Measurements from ENCODE around the gene PIGU. TPM values are rescaled to one million over a fixed set of nuclear protein-coding genes. Genes with fewer than 3 reads are reported as not detected.

Gene PIGU
- total and polyA plus RNA-seq, 9 of the 15 experiments (the other 6 are each of a cell fraction or from before 2014, with no cell fraction given): 6.5 to 100 (median 28.1) TPM

- TF ChIP-seq ZNF318 (IDR thresholded peaks at IDR 0.05; ENCODE audit: borderline replicate concordance in 1 of 2, low read depth in 1 of 2): no peak
- no peak for TF ChIP-seq SMAD3 (CRISPR knock-in tag; conservative IDR thresholded peaks at IDR 0.05)
- TF ChIP-seq ZNF668 (CRISPR knock-in tag; IDR thresholded peaks at IDR 0.05): no peak
- no peak for TF ChIP-seq KLF13 (tag; IDR thresholded peaks at IDR 0.05; ENCODE audit: borderline replicate concordance, low read depth)
- TF ChIP-seq SRSF9 (IDR thresholded peaks at IDR 0.05; ENCODE audit: borderline replicate concordance, low read depth, low read length): no peak
Measured at GRCh38 chr20:34647737-34648136, 29.2 kb downstream of the PIGU start (continued).

All from K562 (cell line).